Measurements from ENCODE around the gene IFIT1B. TPM values are rescaled to one million over a fixed set of nuclear protein-coding genes. Genes with fewer than 3 reads are reported as not detected.

Gene IFIT1B
- total RNA-seq, 1 experiment from 2014 or later: not detected

GRCh38 chr10:89342206-89342958, 35.5 kb upstream of the IFIT1B start:
- intact Hi-C loops (cut with micrococcal nuclease; ENCODE audit: unreplicated experiment): no loop called here
- H3K36me3 ChIP-seq (ENCODE audit: low read depth): no peaks in the 10 kb centered on the region
- ChIA-PET POLR2A (ENCODE audit: unreplicated experiment) (interaction anchor here (0.6 kb wide), 1 partner anchor 64 kb away, joined by 4 read pairs; no protein-coding TSS in a partner anchor), CTCF (no interaction called here)
- no peaks in the 10 kb centered on the region for H3K9me2 ChIP-seq (ENCODE audit: insufficient read depth)
- H3K27me3 ChIP-seq (ENCODE audit: insufficient read depth, low read depth): no peaks in the 10 kb centered on the region
- DNase-seq: no peak
- H3K4me1 ChIP-seq (replicated peaks; ENCODE audit: insufficient read depth): peaks cover 20% of the 10 kb centered on the region
- no peak overlapping the region for H3K4me2 ChIP-seq
- H3K4me3 ChIP-seq: no peak overlapping the region
- no peak overlapping the region for H2AFZ ChIP-seq
- H4K20me1 ChIP-seq (ENCODE audit: insufficient read depth): no peaks in the 10 kb centered on the region
- TF ChIP-seq, protein P1, sequence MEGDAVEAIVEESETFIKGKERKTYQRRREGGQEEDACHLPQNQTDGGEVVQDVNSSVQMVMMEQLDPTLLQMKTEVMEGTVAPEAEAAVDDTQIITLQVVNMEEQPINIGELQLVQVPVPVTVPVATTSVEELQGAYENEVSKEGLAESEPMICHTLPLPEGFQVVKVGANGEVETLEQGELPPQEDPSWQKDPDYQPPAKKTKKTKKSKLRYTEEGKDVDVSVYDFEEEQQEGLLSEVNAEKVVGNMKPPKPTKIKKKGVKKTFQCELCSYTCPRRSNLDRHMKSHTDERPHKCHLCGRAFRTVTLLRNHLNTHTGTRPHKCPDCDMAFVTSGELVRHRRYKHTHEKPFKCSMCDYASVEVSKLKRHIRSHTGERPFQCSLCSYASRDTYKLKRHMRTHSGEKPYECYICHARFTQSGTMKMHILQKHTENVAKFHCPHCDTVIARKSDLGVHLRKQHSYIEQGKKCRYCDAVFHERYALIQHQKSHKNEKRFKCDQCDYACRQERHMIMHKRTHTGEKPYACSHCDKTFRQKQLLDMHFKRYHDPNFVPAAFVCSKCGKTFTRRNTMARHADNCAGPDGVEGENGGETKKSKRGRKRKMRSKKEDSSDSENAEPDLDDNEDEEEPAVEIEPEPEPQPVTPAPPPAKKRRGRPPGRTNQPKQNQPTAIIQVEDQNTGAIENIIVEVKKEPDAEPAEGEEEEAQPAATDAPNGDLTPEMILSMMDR (conservative IDR thresholded peaks at IDR 0.05): no peak
- TF ChIP-seq EZH2 (IDR thresholded peaks at IDR 0.05; ENCODE audit: low read depth): no peak
- H3K27ac ChIP-seq: no peak overlapping the region
- H3F3A ChIP-seq (ENCODE audit: insufficient read depth, low read depth): peaks cover 16% of the 10 kb centered on the region; the same call in 1 of the 2 replicates
- H3K9me3 ChIP-seq (ENCODE audit: insufficient read depth, low read depth): no peaks in the 10 kb centered on the region
- no peaks in the 10 kb centered on the region for H3K79me2 ChIP-seq (ENCODE audit: low read depth)
- BruUV-seq (replicated peaks): no TSS peak

DNA sequence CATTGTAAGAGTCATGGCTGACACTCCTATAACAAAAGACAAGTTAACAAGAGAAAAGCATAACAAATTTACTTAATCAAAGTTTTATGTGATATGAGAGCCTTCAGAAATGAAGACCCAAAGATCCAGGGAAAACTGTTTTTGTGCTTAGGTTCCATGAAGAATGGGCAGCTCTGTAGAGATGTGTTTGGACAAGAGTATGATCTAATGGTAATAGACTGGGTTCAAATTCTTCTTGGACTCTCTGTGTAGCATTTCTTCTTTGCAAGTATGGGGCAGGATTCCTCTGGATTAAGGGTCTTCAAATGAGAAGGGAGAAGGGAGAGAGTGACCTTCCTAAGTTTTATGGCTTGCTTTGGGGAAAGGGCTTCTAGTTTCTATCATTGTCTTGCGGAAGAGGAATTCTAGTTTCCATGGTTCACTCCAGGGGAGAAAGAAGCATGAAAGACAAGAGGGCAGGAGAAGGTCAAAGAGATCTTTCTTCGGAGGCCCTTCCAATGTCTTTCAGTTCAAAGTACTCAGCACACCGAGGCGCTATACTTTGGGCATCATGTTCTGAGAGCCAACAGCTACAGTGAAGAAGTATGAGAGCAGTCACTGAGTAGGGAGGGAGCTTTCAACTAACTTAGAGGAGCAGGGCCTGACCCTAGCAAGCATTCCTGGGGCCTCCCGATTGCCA, 34.6 kb upstream of the IFIT1B start:
- Histone ChIP-seq H3K4me3 (no peak overlapping the region), H3K27me3 (ENCODE audit: insufficient read depth, low read depth) (no peaks in the 10 kb centered on the region), H3F3A (ENCODE audit: insufficient read depth, low read depth) (peaks cover 16% of the 10 kb centered on the region; the same call in 1 of the 2 replicates), H3K27ac (no peak overlapping the region), H3K36me3 (ENCODE audit: low read depth) (no peaks in the 10 kb centered on the region), H3K9me2 (ENCODE audit: insufficient read depth) (no peaks in the 10 kb centered on the region), H2AFZ (no peak overlapping the region), H3K79me2 (ENCODE audit: low read depth) (no peaks in the 10 kb centered on the region), H3K9me3 (ENCODE audit: insufficient read depth, low read depth) (no peaks in the 10 kb centered on the region), H3K4me2 (no peak overlapping the region), H4K20me1 (ENCODE audit: insufficient read depth) (no peaks in the 10 kb centered on the region), H3K4me1 (replicated peaks; ENCODE audit: insufficient read depth) (peaks cover 24% of the 10 kb centered on the region)
- no peak for DNase-seq
- no TSS peak for BruUV-seq (replicated peaks)
- TF ChIP-seq, protein P1 (conservative IDR thresholded peaks at IDR 0.05): no peak
- TF ChIP-seq EZH2 (IDR thresholded peaks at IDR 0.05; ENCODE audit: low read depth): no peak
- intact Hi-C loops (cut with micrococcal nuclease; ENCODE audit: unreplicated experiment): no loop called here
- ChIA-PET CTCF (no interaction called here), POLR2A (ENCODE audit: unreplicated experiment) (no interaction called here)

GRCh38 chr10:89344156-89344555, 33.7 kb upstream of the IFIT1B start:
- no peak for DNase-seq
- no peaks in the 10 kb centered on the region for H3K9me3 ChIP-seq (ENCODE audit: insufficient read depth, low read depth)
- peaks cover 24% of the 10 kb centered on the region for H3K4me1 ChIP-seq (replicated peaks; ENCODE audit: insufficient read depth)
- H3K27me3 ChIP-seq (ENCODE audit: insufficient read depth, low read depth): no peaks in the 10 kb centered on the region
- ChIA-PET CTCF (no interaction called here), POLR2A (ENCODE audit: unreplicated experiment) (no interaction called here)
- TF ChIP-seq, protein P1 (conservative IDR thresholded peaks at IDR 0.05): no peak
- no peak for TF ChIP-seq EZH2 (IDR thresholded peaks at IDR 0.05; ENCODE audit: low read depth)
- no peaks in the 10 kb centered on the region for H3K79me2 ChIP-seq (ENCODE audit: low read depth)
- no peaks in the 10 kb centered on the region for H4K20me1 ChIP-seq (ENCODE audit: insufficient read depth)
- H3K4me3 ChIP-seq: no peak overlapping the region
- no peak overlapping the region for H3K27ac ChIP-seq
- no peaks in the 10 kb centered on the region for H3K36me3 ChIP-seq (ENCODE audit: low read depth)
- H2AFZ ChIP-seq: no peak overlapping the region
- BruUV-seq (replicated peaks): no TSS peak
- no peaks in the 10 kb centered on the region for H3K9me2 ChIP-seq (ENCODE audit: insufficient read depth)
- H3K4me2 ChIP-seq: no peak overlapping the region
- peaks cover 16% of the 10 kb centered on the region; the same call in 1 of the 2 replicates for H3F3A ChIP-seq (ENCODE audit: insufficient read depth, low read depth)
- intact Hi-C loops (cut with micrococcal nuclease; ENCODE audit: unreplicated experiment): no loop called here

Measured in PC-9 (cell line).